Measurements from ENCODE around the gene MTNR1A.

The MTNR1A gene

DNA sequence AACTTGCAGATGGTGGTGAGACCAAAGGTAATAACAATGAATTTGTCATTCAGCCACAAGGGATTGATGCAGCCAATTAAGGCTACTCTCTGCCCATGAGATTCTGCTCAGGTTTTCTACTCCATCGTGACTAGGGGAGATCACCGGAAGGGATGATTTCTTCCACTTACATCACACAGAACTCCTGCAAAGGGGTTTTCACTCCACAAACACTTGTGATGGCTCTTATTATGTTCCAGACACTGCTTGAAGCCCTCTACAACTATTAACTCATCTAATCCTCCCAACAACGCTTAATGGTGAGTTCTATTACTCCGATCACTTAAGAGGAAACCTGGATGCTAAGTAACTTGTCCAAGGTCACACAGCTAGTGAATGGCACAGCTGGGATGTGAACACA, 55.9 kb downstream of the MTNR1A start:
- H3K4me3 ChIP-seq (ENCODE audit: low read length): no peak overlapping the region
- TF ChIP-seq, protein P1, sequence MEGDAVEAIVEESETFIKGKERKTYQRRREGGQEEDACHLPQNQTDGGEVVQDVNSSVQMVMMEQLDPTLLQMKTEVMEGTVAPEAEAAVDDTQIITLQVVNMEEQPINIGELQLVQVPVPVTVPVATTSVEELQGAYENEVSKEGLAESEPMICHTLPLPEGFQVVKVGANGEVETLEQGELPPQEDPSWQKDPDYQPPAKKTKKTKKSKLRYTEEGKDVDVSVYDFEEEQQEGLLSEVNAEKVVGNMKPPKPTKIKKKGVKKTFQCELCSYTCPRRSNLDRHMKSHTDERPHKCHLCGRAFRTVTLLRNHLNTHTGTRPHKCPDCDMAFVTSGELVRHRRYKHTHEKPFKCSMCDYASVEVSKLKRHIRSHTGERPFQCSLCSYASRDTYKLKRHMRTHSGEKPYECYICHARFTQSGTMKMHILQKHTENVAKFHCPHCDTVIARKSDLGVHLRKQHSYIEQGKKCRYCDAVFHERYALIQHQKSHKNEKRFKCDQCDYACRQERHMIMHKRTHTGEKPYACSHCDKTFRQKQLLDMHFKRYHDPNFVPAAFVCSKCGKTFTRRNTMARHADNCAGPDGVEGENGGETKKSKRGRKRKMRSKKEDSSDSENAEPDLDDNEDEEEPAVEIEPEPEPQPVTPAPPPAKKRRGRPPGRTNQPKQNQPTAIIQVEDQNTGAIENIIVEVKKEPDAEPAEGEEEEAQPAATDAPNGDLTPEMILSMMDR (IDR thresholded peaks at IDR 0.05; ENCODE audit: insufficient read depth, low read depth, low read length, missing control alignments): no peak
- no peak for DNase-seq (ENCODE audit: low read depth)

DNA sequence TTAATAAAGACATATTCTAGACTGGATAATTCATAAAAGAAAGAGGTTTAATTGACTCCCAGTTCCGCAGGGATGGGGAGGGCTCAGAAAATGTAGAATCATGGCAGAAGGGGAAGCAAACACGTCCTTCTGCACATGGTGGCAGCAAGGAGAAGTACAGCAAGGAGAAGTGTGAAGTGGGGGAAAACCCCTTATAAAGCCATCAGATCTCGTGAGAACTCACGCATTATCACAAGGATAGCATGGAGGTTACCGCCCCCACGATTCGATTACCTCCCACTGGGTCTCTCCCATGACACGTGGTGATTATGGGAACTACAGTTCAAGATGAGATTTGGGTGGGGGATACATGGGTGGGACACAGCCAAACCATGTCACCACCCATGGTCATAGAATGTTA, 58.3 kb downstream of the MTNR1A start:
- DNase-seq (ENCODE audit: low read depth): no peak
- no peak overlapping the region for H3K4me3 ChIP-seq (ENCODE audit: low read length)
- TF ChIP-seq, protein P1 (IDR thresholded peaks at IDR 0.05; ENCODE audit: insufficient read depth, low read depth, low read length, missing control alignments): no peak

DNA sequence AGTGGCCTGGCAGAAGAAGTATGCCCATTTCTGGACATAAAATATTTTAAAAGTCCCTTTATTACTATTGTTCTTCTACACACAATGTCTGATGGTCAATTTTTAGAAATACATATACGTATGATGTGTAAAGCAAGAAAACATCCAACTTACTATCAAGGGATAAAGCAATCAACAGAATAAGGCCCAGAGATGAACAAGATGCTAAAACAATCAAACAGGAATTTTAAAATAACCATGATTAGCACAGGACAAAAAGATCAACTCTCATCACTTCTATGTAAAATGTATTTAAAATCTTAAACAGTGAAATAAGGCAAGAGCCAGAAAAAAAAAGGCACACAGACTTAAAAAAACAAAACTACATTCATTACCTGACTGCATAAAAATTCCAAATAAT, 60.9 kb downstream of the MTNR1A start:
- no peak overlapping the region for H3K4me3 ChIP-seq (ENCODE audit: low read length)
- DNase-seq (ENCODE audit: low read depth): no peak
- TF ChIP-seq, protein P1 (IDR thresholded peaks at IDR 0.05; ENCODE audit: insufficient read depth, low read depth, low read length, missing control alignments): no peak

DNA sequence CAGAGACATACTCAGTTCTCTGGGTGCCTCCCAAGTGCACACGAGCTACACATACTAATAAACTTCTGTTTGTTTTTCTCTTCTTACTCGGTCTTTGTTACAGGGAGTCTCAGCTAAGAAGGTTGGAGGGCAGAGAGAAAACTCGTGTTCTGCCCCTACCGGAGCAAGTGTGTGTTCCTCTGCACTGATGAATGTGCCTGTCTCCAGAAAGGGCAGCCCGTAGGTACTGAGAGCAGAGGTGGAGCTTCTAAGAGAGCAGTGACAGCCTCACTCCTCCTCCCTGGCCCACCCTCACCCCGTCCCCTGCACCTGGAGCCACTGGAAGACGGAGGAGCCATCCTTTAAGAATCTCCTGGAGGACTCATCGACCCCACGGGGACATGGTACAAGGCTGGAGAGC, 67.6 kb downstream of the MTNR1A start:
- TF ChIP-seq, protein P1 (IDR thresholded peaks at IDR 0.05; ENCODE audit: insufficient read depth, low read depth, low read length, missing control alignments): no peak
- H3K4me3 ChIP-seq (ENCODE audit: low read length): no peak overlapping the region
- DNase-seq (ENCODE audit: low read depth): no peak

DNA sequence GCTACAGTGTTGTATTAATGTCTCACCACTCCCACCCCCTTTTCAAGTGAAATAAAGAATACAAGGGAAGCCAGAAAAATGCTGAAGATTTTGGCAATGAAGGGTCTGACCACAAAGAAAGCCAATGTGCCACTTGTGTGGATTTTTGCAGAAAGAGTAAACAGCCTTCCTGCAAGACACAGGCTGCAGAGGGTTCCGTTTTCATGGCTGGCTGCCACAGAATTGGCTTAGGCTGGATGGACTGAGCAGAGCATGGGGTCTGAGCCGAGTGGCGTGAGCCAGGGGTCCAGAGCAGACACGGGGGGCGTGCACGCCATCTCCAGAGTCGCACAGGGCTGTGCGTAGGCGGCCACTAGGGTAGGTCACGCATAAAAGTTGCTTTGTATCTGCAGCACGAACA, 69.2 kb downstream of the MTNR1A start:
- DNase-seq (ENCODE audit: low read depth): no peak
- H3K4me3 ChIP-seq (ENCODE audit: low read length): no peak overlapping the region
- TF ChIP-seq, protein P1 (IDR thresholded peaks at IDR 0.05; ENCODE audit: insufficient read depth, low read depth, low read length, missing control alignments): no peak

DNA sequence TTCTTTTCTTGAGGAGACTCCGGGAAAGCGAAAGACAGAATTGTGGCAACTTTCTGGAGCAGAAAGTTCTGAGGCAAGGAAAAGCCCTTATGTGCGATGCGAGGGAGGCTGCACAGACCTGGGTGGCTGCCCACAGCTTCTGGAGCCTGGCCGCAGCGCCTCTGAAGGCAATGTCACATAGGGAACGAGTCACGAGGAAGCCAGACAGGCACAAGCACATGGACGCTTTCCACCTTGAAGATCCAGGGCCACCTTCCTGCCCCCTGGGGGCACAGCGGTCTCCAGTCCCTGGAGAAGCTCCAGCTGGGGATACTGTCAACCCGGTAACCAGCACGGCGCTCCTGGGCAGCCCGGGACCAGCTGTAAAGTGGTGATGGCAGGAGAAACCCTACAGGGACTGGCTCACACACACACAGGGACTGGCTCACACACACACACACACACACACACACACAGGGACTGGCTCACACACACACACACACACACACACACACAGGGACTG, 69.8 kb downstream of the MTNR1A start:
- TF ChIP-seq, protein P1 (IDR thresholded peaks at IDR 0.05; ENCODE audit: insufficient read depth, low read depth, low read length, missing control alignments): no peak
- peak overlapping the region; percentile 23 for H3K4me3 ChIP-seq (ENCODE audit: low read length)
- peak; percentile 3 for DNase-seq (ENCODE audit: low read depth)

DNA sequence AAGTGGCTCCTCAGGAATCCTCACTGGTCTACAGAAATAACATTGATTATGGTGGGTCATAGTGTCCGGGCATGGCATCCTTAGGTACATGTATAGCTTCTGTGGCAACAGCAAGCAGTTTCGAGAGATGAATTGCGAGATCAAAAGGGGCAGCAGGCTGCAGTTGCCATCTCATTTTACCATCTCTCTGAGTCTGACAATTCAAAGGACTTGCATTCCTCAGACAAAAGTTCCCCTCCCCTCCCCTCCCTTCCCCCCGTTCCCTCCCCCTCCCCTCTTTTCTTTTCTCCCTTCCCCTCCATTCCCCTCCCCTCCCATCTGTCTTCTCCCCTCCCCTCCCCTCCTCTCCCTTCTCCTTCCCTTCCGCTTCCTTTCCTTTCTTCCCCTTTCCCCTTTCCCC, 70.2 kb downstream of the MTNR1A start:
- TF ChIP-seq, protein P1 (IDR thresholded peaks at IDR 0.05; ENCODE audit: insufficient read depth, low read depth, low read length, missing control alignments): no peak
- DNase-seq (ENCODE audit: low read depth): no peak
- H3K4me3 ChIP-seq (ENCODE audit: low read length): no peak overlapping the region
